Cardiac muscle cell (in vitro differentiated cells and primary cell): Measurements from ENCODE around the gene TIMM22. TPM values are rescaled to one million over a fixed set of nuclear protein-coding genes. Genes with fewer than 3 reads are reported as not detected.

ENCODE experiments used
- DNase-seq, 2 donors: peaks; one replicate each; pipeline versions ENCODE4 v3.0.0 to v3.0.0-alpha.2; 2010 to 2017; ENCODE audit warnings: low read depth in 1 of 2, low spot score in 1 of 2
- H3K27ac ChIP-seq: fragments of 200-600 bp; sonication (generic); 2 replicates; pipeline ENCODE4 v1.5.1; 2016
- H3K27me3 ChIP-seq: fragments of 200-600 bp; sonication (generic); 2 replicates; pipeline ENCODE4 v1.6.0; 2016; ENCODE audit warnings: control low read depth
- H3K36me3 ChIP-seq: fragments of 200-600 bp; sonication (generic); 2 replicates; pipeline ENCODE4 v1.5.1; 2016; ENCODE audit warnings: control low read depth
- H3K4me1 ChIP-seq: fragments of 200-600 bp; sonication (generic); 2 replicates; pipeline ENCODE4 v1.8.1; 2017; ENCODE audit warnings: low read depth, mild to moderate bottlenecking, mixed run types
- H3K4me3 ChIP-seq: fragments of 200-600 bp; sonication (generic); 2 replicates; pipeline ENCODE4 v1.5.1; 2016; ENCODE audit warnings: mild to moderate bottlenecking
- H3K9me3 ChIP-seq: fragments of 200-600 bp; sonication (generic); 2 replicates; pipeline ENCODE4 v1.5.1; 2017; ENCODE audit warnings: low read depth, mild to moderate bottlenecking, control low read depth
- polyA plus RNA-seq: library from polyadenylated mRNA; unstranded; fragments of >200 nt; fragmentation: Nextera tagmentation; extraction: Ambion mirVana; gene quantifications from 2 replicates; pipeline ENCODE4 v1.2.1, GENCODE V29; 2016
- total RNA-seq: library from RNA; depleted of rRNA; stranded (reverse); fragments of >200 nt; gene quantifications from 2 replicates; pipeline ENCODE4 v1.2.3, GENCODE V29; 2016
- TF ChIP-seq, protein P1 (sequence below): IDR thresholded peaks from 2 replicates; pipeline ENCODE4 v1.5.1; 2012; ENCODE audit warnings: low read depth, mild to moderate bottlenecking, low read length

TIMM22 gene
- total and polyA plus RNA-seq, 2 experiments from 2014 or later, result 28.4 to 33.1 TPM

DNA sequence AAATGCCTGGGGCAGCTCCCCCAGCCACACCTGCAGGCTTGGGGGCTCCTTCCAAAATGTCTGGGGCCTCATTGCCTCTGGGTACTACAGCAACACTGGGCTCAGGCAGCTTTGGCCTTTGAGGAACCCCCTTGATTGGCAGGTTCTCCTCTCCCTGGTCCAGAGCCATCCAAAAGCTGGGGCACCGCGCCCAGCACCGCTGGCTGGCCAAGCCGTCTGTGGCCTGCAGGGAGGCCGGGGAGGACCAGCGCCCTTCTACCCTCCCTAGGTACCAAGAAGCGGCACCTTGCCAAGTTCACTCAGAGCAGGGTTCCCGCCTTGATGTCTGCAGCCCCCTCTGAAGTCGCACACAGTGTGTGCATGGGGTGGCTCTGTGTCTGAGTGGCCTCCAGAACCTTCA is 30.1 kb downstream of the TIMM22 start:
- Histone ChIP-seq H3K27me3 (peaks cover 4% of the 10 kb centered on the region), H3K36me3 (no peaks in the 10 kb centered on the region), H3K27ac (no peak overlapping the region), H3K9me3 (no peaks in the 10 kb centered on the region), H3K4me1 (peaks cover 7% of the 10 kb centered on the region), H3K4me3 (no peak overlapping the region)
- TF ChIP-seq, protein P1, sequence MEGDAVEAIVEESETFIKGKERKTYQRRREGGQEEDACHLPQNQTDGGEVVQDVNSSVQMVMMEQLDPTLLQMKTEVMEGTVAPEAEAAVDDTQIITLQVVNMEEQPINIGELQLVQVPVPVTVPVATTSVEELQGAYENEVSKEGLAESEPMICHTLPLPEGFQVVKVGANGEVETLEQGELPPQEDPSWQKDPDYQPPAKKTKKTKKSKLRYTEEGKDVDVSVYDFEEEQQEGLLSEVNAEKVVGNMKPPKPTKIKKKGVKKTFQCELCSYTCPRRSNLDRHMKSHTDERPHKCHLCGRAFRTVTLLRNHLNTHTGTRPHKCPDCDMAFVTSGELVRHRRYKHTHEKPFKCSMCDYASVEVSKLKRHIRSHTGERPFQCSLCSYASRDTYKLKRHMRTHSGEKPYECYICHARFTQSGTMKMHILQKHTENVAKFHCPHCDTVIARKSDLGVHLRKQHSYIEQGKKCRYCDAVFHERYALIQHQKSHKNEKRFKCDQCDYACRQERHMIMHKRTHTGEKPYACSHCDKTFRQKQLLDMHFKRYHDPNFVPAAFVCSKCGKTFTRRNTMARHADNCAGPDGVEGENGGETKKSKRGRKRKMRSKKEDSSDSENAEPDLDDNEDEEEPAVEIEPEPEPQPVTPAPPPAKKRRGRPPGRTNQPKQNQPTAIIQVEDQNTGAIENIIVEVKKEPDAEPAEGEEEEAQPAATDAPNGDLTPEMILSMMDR, result no peak
- DNase-seq, result no peak

DNA sequence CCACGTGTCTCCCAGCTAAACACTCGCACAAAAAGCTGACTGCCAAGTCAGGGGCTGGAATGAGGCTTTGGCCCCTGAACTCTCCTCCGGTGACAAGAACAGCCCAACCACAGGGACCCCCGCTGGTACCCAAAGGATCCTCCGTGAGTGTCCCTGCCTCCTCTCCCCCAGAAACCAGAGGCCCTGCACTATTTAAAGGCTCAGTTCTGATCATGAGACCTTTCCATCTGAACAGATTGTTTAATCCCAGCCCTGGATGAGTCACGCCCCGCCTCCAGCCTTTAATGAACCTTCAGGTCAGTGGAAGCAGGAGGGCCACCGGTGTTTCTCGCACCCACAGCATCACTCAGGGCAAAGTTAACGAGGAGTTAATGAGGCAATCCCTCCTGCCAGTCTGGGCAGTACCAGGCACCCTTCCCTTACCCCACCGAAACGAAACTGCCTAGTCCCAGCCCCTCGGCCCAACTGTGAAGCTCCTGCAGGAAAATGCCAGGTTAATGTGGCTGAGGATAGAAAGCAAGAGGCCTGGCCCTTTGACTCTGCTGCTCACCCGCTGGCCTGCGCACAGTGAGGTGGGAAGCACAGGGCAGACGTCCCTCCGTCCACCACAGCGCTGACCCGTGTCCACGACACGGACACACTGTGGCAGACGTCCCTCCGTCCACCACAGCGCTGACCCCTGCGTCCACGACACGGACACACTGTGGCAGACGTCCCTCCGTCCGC is 32.4 kb downstream of the TIMM22 start:
- DNase-seq, result peak in 1 of 2 donors; percentile 29
- H3K36me3 ChIP-seq, result no peaks in the 10 kb centered on the region
- no peak overlapping the region for H3K27ac ChIP-seq
- no peaks in the 10 kb centered on the region for H3K9me3 ChIP-seq
- peaks cover 6% of the 10 kb centered on the region for H3K4me1 ChIP-seq
- H3K27me3 ChIP-seq, result peaks cover 13% of the 10 kb centered on the region
- no peak overlapping the region for H3K4me3 ChIP-seq
- TF ChIP-seq, protein P1, result no peak

DNA sequence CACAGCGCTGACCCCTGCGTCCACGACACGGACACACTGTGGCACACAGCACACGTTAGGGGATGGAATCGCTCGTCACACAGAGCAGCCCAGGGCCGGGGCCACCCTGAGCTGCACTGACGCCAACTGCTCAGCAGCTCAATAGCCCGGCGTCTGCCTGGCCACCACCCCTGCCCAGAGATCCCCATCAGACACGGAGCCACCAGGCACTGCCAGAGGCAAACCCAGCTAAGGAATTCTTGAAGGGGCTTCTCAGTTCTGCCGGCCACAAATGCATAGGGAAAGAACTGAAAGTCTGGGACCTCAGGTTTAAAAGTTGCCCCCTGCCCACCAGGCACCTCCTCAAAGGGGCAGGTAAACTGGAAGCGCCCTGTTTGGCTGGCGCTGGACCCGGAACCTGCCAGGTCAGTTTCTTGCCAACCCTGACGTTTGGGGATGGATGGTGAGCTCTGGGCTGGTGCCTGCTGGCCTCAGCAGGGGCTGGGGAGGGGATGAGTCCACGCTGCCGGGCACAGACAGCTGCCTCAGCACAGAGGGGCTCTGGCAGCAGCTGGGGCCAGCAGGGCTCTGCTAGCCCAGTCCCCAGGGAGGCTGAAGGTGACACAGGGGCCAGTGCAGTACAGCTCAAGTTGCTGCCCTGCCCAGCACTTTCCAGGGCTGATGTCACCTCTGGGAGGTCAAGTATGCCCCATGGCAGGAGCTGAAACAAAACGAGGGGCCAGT is 33.2 kb downstream of the TIMM22 start:
- Histone ChIP-seq H3K4me1 (peaks cover 6% of the 10 kb centered on the region), H3K36me3 (no peaks in the 10 kb centered on the region), H3K9me3 (no peaks in the 10 kb centered on the region), H3K27me3 (peaks cover 13% of the 10 kb centered on the region), H3K4me3 (no peak overlapping the region), H3K27ac (no peak overlapping the region)
- TF ChIP-seq, protein P1, result no peak
- no peak for DNase-seq

DNA sequence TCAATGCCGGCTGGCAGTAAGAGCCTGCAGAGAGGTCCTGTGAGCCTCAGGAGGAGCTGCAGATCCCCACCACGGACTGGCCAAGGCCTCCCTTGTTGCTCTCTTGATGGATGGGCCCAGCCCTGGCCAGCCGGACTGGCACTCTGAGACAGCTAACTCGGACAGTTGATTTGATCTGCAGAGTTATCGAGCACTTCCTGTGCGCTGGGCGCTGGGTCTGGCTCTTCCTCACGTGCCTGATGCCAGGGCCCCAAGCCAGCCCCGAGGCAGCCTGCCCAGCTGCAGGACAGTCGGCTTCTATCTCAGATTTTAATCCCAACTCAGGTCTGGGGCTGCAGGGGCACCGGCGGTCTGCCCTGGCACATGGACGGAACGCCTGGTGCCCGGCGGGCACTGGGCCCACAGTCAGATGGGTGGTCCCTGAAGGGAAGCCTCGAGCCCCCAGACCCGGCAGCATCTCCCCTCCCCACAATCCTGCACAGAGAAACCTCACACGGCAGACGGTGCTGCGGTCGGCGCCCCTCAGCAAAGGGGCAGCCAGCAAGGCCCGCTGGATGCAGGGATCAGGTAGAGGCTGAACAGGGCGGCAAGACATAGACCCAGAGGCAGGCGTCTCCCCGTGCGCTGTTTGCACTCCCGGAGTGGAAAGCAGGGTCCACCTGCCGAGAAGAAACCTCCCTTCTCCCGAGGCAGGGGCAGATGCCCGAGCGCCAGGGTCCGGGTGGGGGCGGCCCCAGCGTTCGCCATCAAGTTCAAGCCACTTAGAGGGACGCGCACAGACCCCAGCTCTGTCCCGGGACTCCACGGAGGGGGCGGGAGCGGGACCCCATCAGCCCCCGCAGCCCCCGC is 34.0 kb downstream of the TIMM22 start:
- peaks cover 13% of the 10 kb centered on the region for H3K27me3 ChIP-seq
- TF ChIP-seq, protein P1, result no peak
- no peak for DNase-seq
- no peaks in the 10 kb centered on the region for H3K36me3 ChIP-seq
- no peaks in the 10 kb centered on the region for H3K9me3 ChIP-seq
- no peak overlapping the region for H3K27ac ChIP-seq
- H3K4me3 ChIP-seq, result no peak overlapping the region
- H3K4me1 ChIP-seq, result peaks cover 9% of the 10 kb centered on the region

DNA sequence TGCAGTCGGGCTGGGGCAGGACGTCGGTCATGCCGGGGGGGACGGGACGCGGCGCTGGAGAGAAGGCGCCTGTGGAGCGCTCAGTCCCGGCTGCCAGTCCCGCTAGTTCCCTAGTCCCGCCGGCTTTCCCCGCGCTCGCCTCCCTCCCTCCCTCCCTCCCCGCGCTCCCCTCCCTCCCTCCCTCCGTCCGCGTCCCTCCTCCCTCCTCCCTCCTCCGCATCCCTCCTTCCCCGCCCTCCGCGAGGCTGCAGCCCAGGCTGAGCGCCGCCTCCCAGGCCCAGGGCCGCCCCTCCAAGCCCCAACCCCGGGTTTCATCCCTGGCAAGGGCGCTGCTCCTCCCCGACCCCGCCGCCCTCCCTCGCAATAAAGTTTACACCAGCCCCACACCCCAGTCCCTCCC is 34.8 kb downstream of the TIMM22 start:
- Histone ChIP-seq H3K27me3 (peaks cover 13% of the 10 kb centered on the region), H3K36me3 (no peaks in the 10 kb centered on the region), H3K27ac (no peak overlapping the region), H3K9me3 (no peaks in the 10 kb centered on the region), H3K4me1 (peaks cover 12% of the 10 kb centered on the region), H3K4me3 (no peak overlapping the region)
- TF ChIP-seq, protein P1, result no peak
- DNase-seq, result peak; percentile 58 to 72
